Calu3 (cell line): ENCODE measurements around the gene AKAP13. TPM values are rescaled to one million over a fixed set of nuclear protein-coding genes. Genes with fewer than 3 reads are reported as not detected.
A peak's percentile ranks its signal among the peaks of the same experiment; 100 is the strongest.

Experiments used
- BruUV-seq: library from RNA; stranded (reverse); fragments of 400-500 nt; replicated peaks from 2 replicates; lab custom pipeline; 2021; lab: Mats Ljungman, UMichigan
- CTCF ChIA-PET: fragments of 300-600 bp; sonication (Branson Sonifier 250); formaldehyde crosslinking; loops from one replicate; lab custom pipeline; 2022; ENCODE audit warnings: antibody characterized with exemption; lab: Charles Lee
- DNase-seq: peaks from one replicate; pipeline ENCODE4 v3.0.0; 2022
- H3K27ac Mint-ChIP-seq: one replicate; pipeline ENCODE4 v1.8.0; 2022; ENCODE audit warnings: mixed read lengths; ENCODE audit not compliant: unreplicated experiment
- H3K27me3 Mint-ChIP-seq: one replicate; pipeline ENCODE4 v1.8.0; 2022; ENCODE audit warnings: mixed read lengths; ENCODE audit not compliant: unreplicated experiment
- H3K36me3 Mint-ChIP-seq: one replicate; pipeline ENCODE4 v1.8.0; 2022; ENCODE audit warnings: mild to moderate bottlenecking, moderate library complexity, mixed read lengths; ENCODE audit not compliant: insufficient read depth, unreplicated experiment
- H3K4me1 Mint-ChIP-seq: one replicate; pipeline ENCODE4 v1.8.0; 2022; ENCODE audit warnings: mild to moderate bottlenecking, low read depth, mixed read lengths; ENCODE audit not compliant: unreplicated experiment
- H3K4me3 Mint-ChIP-seq: one replicate; pipeline ENCODE4 v1.8.0; 2022; ENCODE audit warnings: mild to moderate bottlenecking, low read depth, moderate library complexity, mixed read lengths; ENCODE audit not compliant: unreplicated experiment
- H3K9me3 Mint-ChIP-seq: one replicate; pipeline ENCODE4 v1.8.0; 2022; ENCODE audit warnings: low read depth, mixed read lengths; ENCODE audit not compliant: unreplicated experiment
- intact Hi-C: fragments of 100-400 bp; cut with micrococcal nuclease; formaldehyde crosslinking; loops from one replicate; pipeline ENCODE4 v1.10.0; 2022; ENCODE audit not compliant: unreplicated experiment
- total RNA-seq: library from RNA; stranded (reverse); gene quantifications from 2 replicates; pipeline ENCODE4 v1.2.3, GENCODE V29; 2022
- TF ChIP-seq, protein P1 (sequence below): fragments of 200-600 bp; IDR thresholded peaks from one replicate; pipeline ENCODE4 v1.8.0; 2022; ENCODE audit warnings: antibody characterized with exemption; ENCODE audit not compliant: unreplicated experiment

Gene AKAP13
- total RNA-seq, 1 experiment from 2014 or later = 145 TPM

DNA sequence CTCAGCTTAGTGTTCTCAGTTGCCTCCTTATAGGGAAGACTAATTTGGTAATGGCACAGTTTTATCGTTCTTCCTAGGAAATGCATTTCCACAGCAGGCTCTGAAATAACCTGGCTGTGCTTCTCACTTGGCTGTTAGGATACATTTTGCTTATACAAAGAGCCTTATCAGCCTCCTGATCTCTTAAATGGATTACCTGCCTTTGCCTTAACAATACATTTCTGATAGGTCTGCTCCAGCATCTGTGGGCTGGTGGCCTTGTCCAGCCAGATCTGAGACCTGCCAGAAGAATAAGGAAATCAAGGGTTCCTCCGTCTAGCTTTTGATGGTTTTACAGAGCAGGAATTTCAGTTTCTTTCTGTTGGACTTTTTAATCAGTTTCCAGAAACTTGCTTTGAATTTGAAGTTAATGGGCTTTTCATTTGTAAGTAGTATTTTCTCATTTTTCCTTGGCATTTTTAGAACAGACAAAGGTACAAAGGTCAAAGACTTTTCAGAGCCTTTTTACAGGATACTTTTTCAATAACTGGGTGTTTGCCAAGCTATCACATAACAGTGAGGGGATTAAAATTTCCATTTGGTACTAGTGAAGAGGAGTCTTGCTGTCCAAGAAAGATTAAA lies 116.3 kb downstream of the AKAP13 start:
- BruUV-seq = no TSS peak
- CTCF ChIA-PET = interaction anchor here (1.2 to 1.3 kb wide), 2 partner anchors 8 to 91 kb away, joined by 3 to 4 read pairs; no protein-coding TSS in a partner anchor
- intact Hi-C loops = no loop called here
- H3K4me3 Mint-ChIP-seq = no peak overlapping the region
- no peaks in the 10 kb centered on the region for H3K9me3 Mint-ChIP-seq
- peaks cover 44% of the 10 kb centered on the region for H3K4me1 Mint-ChIP-seq
- peak overlapping the region; percentile 22 for H3K27ac Mint-ChIP-seq
- H3K36me3 Mint-ChIP-seq = no peaks in the 10 kb centered on the region
- DNase-seq = no peak
- no peaks in the 10 kb centered on the region for H3K27me3 Mint-ChIP-seq
- TF ChIP-seq, protein P1, sequence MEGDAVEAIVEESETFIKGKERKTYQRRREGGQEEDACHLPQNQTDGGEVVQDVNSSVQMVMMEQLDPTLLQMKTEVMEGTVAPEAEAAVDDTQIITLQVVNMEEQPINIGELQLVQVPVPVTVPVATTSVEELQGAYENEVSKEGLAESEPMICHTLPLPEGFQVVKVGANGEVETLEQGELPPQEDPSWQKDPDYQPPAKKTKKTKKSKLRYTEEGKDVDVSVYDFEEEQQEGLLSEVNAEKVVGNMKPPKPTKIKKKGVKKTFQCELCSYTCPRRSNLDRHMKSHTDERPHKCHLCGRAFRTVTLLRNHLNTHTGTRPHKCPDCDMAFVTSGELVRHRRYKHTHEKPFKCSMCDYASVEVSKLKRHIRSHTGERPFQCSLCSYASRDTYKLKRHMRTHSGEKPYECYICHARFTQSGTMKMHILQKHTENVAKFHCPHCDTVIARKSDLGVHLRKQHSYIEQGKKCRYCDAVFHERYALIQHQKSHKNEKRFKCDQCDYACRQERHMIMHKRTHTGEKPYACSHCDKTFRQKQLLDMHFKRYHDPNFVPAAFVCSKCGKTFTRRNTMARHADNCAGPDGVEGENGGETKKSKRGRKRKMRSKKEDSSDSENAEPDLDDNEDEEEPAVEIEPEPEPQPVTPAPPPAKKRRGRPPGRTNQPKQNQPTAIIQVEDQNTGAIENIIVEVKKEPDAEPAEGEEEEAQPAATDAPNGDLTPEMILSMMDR = no peak

- TF ChIP-seq, protein P1 = no peak
These were observed 116.8 kb downstream of the AKAP13 start for GRCh38 chr15:85497172-85497569.

DNA sequence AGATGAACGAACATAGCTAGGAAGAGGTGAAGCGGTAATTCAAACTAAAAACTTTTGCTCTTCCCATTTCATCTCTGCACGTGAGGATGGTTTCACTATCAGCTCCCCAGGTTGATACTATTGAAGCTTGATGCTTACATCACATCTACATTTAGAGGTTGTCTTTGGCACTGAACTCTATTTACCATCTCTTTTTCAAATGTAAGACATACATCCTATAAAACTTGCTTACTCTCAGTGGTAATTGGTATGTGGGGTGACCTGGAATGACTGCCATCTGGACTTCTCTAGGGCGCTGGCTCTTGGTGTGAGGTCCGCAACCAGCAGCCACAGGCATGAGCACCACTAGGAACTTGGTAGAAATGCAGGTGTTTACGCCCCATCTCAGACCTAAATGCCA lies 118.1 kb downstream of the AKAP13 start:
- H3K27ac Mint-ChIP-seq = no peak overlapping the region
- intact Hi-C loops = no loop called here
- BruUV-seq = no TSS peak
- H3K9me3 Mint-ChIP-seq = no peaks in the 10 kb centered on the region
- peaks cover 49% of the 10 kb centered on the region for H3K4me1 Mint-ChIP-seq
- no peak for DNase-seq
- no peak overlapping the region for H3K4me3 Mint-ChIP-seq
- TF ChIP-seq, protein P1 = no peak
- CTCF ChIA-PET = no interaction called here
- no peaks in the 10 kb centered on the region for H3K27me3 Mint-ChIP-seq
- H3K36me3 Mint-ChIP-seq = no peaks in the 10 kb centered on the region

More at GRCh38 chr15:85497172-85497569, 116.8 kb downstream of the AKAP13 start:
- no peak for DNase-seq
- peaks cover 44% of the 10 kb centered on the region for H3K4me1 Mint-ChIP-seq
- peak overlapping the region; percentile 22 for H3K27ac Mint-ChIP-seq
- H3K9me3 Mint-ChIP-seq = no peaks in the 10 kb centered on the region
- no peaks in the 10 kb centered on the region for H3K36me3 Mint-ChIP-seq
- BruUV-seq = no TSS peak
- intact Hi-C loops = no loop called here
- CTCF ChIA-PET = interaction anchor here (0.6 to 1.3 kb wide), 3 partner anchors 8 to 178 kb away, joined by 3 to 4 read pairs (median 4); no protein-coding TSS in a partner anchor
- no peak overlapping the region for H3K4me3 Mint-ChIP-seq
- no peaks in the 10 kb centered on the region for H3K27me3 Mint-ChIP-seq

- Mint-ChIP-seq H3K4me3 (no peak overlapping the region), H3K9me3 (no peaks in the 10 kb centered on the region), H3K36me3 (no peaks in the 10 kb centered on the region), H3K27ac (no peak overlapping the region), H3K27me3 (no peaks in the 10 kb centered on the region), H3K4me1 (peaks cover 47% of the 10 kb centered on the region)
- TF ChIP-seq, protein P1 = no peak
- CTCF ChIA-PET = interaction anchor here (0.7 kb wide), 1 partner anchor 81 kb away, joined by 3 read pairs; no protein-coding TSS in a partner anchor
- no peak for DNase-seq
- intact Hi-C loops = no loop called here
- no TSS peak for BruUV-seq
These were observed 119.0 kb downstream of the AKAP13 start for GRCh38 chr15:85499371-85499887.
